H1 (cell line): ENCODE data around the gene KRT6C. TPM values are rescaled to one million over a fixed set of nuclear protein-coding genes. Genes with fewer than 3 reads are reported as not detected.

Source experiments
- CHD2 ChIP-seq: IDR thresholded peaks from 2 replicates; pipeline ENCODE4 v1.6.1; 2012; ENCODE audit warnings: low read length, improper control_type of control experiment
- FOSL1 ChIP-seq: IDR thresholded peaks from 2 replicates; pipeline ENCODE4 v1.6.1; 2011; ENCODE audit warnings: mild to moderate bottlenecking, low read depth, low read length, moderate library complexity; ENCODE audit not compliant: insufficient read depth
- KDM4A ChIP-seq: IDR thresholded peaks from one replicate; pipeline ENCODE4 v1.7.1; 2012; ENCODE audit warnings: low read depth, mild to moderate bottlenecking, moderate library complexity, low read length, inconsistent platforms; ENCODE audit not compliant: severe bottlenecking
- RNF2 ChIP-seq: fragments of 200-900, 300-1000 bp; sonication (generic); IDR thresholded peaks from 2 replicates; pipeline ENCODE4 v1.7.1; 2016; ENCODE audit warnings: borderline replicate concordance, low read depth, mild to moderate bottlenecking, antibody characterized with exemption, low read length; ENCODE audit not compliant: poor library complexity, severe bottlenecking; ENCODE audit errors: missing control alignments
- RXRA ChIP-seq: IDR thresholded peaks from 2 replicates; pipeline ENCODE4 v1.6.1; 2011; ENCODE audit warnings: low read depth, mild to moderate bottlenecking, low read length, moderate library complexity; ENCODE audit not compliant: insufficient read depth
- SIN3A ChIP-seq, 2 experiments: IDR thresholded peaks in 1 of 2; conservative IDR thresholded peaks in 1 of 2; 2 replicates each; pipeline ENCODE4 v1.6.1; 2011 to 2012; ENCODE audit warnings: low read length in 2 of 2, improper control_type of control experiment in 1 of 2, low read depth in 1 of 2, mild to moderate bottlenecking in 1 of 2
- polyA plus RNA-seq, 7 experiments: library from polyadenylated mRNA; depleted of rRNA in 3 of 7; stranded (reverse) in 5 of 7; unstranded in 2 of 7; fragments of >200 nt in 5 of 7; fragments of 200-250 nt in 2 of 7; gene quantifications; 1 replicate in 5 of 7; 2 replicates in 1 of 7; 4 replicates in 1 of 7; pipeline versions ENCODE4 v1.2.1 to v1.2.3, GENCODE V29; 2011 to 2013; ENCODE audit warnings: missing spikeins in 2 of 7, mixed read lengths in 2 of 7
- total RNA-seq: library from RNA; stranded (reverse); fragmentation: NEBNext Ultra II Directional; extraction: Animal tissue kit (Norgen Biotek cat#: 25700); gene quantifications from 2 replicates; pipeline ENCODE4 v1.2.1, GENCODE V29; 2021

Gene KRT6C
- total and polyA plus RNA-seq, 2 of the 8 experiments (the other 6 are each of a cell fraction or from before 2014, with no cell fraction given): not detected

DNA sequence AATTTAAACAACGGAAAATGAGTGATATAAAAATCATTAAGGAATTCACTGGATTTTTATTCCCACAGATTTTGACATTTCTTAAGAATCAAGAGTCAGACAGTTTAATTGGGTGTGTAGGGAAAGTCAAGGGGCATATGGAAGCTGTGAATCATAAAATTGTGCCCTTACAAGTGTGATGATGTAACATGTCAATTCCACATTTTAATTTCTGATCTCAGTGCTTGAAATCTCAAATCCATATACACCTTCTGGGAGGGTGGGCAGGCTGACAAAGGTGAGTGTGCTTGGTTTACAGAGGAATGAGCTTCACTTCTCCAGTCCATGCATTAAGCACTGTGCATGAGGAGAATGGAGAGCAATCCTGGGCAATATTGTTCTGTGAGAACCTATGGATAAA, 20.5 kb upstream of the KRT6C start (continued):
- TF ChIP-seq SIN3A (conservative IDR thresholded peaks at IDR 0.05 in 1 of 2, IDR thresholded peaks at IDR 0.05 in 1 of 2; ENCODE audit: low read depth in 1 of 2, low read length in 2 of 2): no peak
- no peak for TF ChIP-seq CHD2
- no peak for TF ChIP-seq RXRA
- no peak for TF ChIP-seq RNF2
- no peak for TF ChIP-seq KDM4A
- no peak for TF ChIP-seq FOSL1
- TF ChIP-seq, all 59 proteins: peak for 0
